Ureter (tissue), 1 donor: Measurements from ENCODE around the gene TATDN3. TPM values are rescaled to one million over a fixed set of nuclear protein-coding genes. Genes with fewer than 3 reads are reported as not detected.
A peak's percentile ranks its signal among the peaks of the same experiment; 100 is the strongest.
"Not testable (repeated sequence)": the region's sequence is repeated elsewhere in the genome, so short reads cannot be mapped to it uniquely, and the experiment has no call there.

Experiments used
- DNase-seq: peaks from one replicate; pipeline ENCODE4 v3.0.0-alpha.2; 2020; ENCODE audit warnings: low spot score
- total RNA-seq: library from RNA; stranded (reverse); gene quantifications from one replicate; pipeline ENCODE4 v1.2.4, GENCODE V29; 2023
- donor health status: DM: yes; HTN: yes; CAD: no.

The TATDN3 gene
- total RNA-seq = 11.0 TPM

DNA sequence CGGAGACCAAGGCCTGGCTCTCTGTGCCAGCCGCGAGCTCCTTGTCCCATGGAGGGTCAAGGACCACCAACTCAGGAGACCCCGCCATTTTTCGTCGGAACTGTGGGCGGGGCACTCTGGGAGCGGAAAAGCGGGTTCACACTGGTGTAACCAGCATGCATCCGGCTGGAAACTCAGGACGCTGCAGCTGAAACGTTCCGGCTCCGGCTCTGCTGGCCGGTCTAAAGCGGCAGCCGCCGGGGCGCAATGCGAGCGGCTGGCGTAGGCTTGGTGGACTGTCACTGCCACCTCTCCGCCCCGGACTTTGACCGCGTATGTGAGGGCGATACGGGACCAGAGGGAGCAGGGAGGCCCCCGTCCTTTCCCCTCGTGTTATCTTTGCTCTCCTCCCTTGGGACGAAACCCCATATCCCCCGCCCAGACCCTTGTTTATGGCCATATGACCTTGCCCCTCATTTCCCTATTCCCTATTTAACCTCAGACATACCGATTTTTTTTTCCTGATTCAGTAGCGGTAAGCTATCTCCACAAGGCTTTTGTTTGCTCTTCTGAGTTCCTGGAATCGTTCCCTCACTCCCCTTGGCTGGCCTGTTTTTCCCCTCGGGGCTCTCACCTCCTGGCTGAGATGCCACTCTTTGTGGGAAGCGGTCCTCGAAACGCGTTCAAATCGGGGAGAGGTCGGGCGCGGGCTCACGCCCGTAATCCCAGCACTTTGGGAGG lies at the start of gene TATDN3, which contains the start of gene NSL1:
TATDN3 (plus strand) TSS at position 219 of the 720 bp plus-strand sequence; CDS start at position 247, 28 bp downstream.
NSL1 (minus strand) TSS at position 102 of the 720 bp plus-strand sequence; CDS start at position 88, 14 bp downstream.
- DNase-seq = peak; percentile 95

GRCh38 chr1:212743901-212744475 lies 47.7 kb upstream of the TATDN3 start:
- no peak for DNase-seq

GRCh38 chr1:212745303-212745702 lies 46.4 kb upstream of the TATDN3 start:
- no peak for DNase-seq

DNA sequence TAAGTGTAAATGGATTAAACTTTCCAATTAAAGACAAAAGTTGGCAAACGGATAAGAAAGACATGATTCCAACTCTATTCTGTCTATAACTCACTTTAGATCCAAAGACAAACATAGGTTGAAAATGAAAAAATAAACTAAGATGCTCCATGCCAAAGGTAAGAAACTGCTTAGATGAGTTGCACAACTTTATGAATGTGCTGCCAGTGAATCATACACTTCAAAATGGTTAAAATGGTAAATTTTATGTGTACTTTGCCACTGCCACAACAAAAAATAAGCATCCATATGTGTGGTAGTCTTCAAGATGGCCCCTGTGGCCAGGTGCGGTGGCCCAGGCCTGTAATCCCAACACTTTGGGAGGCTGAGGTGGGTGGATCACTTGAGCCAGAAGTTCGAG lies 45.1 kb upstream of the TATDN3 start:
- DNase-seq = no peak

DNA sequence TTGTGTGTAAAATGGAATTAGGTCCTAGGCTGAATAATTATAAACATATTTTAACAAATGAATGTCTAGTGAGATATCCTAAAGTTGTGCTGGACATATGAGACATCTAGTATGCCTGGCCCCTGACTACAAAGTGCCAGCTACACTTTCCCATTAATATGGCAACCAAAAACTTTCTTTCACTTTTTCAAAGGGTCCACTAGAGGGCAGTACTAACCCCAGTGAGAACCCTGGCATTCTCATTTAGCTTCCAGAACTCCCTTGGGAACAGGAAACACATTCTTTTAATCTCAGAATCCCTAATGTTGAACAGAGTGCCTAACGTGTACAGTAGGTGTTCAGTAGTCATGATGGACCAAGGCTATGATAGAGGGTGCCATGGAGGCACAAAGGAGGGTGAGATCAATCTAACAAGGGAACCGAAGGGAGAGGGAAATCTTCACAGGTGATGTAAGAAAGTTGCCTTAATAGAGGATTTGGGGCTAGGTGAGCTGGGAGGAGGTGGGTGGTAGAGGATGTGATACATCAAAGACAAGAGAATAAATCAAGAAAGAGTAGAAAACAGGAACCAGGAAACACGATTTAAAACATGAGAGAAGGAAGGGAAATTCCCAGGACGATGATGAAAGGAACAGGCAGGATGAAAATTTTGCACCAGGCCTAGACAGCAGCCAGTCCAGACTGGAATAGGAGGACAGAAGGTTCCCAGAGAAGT lies 41.7 kb upstream of the TATDN3 start:
- no peak for DNase-seq

- no peak for DNase-seq
These were observed 39.3 kb upstream of the TATDN3 start for GRCh38 chr1:212752252-212752933.

- DNase-seq = no peak
These were observed 38.7 kb upstream of the TATDN3 start for GRCh38 chr1:212752934-212753497.

DNA sequence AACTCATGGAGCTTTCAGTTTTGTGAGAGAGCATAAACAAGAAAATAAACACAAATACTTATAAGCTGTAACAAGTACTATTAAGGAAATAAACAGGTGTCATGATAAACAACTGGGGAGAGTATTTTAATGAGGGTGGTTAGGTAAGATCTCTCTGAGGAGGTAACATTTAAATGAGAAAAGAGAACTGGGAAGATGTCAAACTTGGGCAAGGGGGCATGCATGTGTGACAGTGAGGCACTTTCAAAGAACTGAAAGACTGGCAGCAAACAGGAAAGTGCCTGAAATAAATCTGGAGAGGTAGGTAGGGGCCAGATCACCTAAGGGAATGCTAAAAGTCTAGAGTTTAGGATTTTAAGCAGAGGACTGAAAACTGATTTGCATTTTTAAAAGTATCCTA lies 37.9 kb upstream of the TATDN3 start:
- DNase-seq = no peak

DNA sequence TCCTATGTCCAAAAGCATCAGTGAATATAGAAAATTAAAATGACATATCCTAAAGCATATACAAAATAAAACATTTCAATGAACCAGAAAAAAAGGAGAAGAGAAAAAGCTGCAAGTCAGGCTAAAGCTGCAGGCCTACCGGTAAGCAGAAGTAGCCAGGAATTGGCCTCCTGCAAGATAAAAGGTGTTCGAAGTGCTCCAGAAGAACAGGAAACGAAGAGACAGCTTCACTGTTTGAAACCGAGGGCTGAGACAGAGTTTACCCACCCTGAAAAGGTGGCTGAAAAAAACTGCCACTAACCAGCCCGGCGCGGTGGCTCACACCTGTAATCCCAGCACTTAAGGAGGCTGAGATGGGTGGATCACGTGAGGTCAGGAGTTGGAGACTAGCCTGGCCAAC lies 37.5 kb upstream of the TATDN3 start:
- no peak for DNase-seq

DNA sequence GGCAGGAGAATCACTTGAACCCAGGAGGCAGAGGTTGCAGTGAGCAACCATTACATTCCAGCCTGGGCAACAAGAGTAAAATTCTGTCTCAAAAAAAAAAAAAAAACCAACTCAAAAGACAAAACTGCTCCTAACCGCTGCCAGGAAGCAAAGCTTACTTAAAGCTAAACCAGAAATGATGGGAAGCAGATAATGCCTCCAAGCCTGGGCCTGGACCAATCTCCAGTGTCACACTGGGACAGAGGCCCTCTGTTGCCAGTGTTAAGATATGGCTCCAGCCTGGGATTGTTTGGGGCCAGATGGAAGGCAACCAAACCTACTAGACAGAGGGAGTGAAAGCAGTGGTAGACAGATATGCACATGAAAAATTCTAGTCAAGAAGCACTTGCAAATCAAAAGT lies 37.0 kb upstream of the TATDN3 start:
- DNase-seq = no peak

DNA sequence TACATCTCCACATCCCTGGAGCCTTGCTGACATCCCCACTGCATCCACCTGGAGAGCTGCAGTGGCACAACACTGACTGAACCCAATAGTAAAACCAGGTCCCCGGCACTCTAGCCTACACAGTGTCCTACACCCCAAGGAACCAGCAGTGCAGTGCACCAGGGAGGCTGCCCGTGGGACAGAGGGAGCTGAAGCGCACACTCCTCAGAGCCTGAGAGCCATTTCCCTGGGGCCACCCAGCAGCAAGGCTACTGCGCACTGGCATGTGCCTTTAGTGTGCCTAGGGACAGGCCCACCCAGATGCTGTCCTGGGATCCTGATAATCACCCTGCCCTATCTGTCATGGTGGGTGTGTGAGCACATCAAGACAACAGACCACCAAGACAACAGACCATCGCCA lies 32.0 kb upstream of the TATDN3 start:
- DNase-seq = no peak

DNA sequence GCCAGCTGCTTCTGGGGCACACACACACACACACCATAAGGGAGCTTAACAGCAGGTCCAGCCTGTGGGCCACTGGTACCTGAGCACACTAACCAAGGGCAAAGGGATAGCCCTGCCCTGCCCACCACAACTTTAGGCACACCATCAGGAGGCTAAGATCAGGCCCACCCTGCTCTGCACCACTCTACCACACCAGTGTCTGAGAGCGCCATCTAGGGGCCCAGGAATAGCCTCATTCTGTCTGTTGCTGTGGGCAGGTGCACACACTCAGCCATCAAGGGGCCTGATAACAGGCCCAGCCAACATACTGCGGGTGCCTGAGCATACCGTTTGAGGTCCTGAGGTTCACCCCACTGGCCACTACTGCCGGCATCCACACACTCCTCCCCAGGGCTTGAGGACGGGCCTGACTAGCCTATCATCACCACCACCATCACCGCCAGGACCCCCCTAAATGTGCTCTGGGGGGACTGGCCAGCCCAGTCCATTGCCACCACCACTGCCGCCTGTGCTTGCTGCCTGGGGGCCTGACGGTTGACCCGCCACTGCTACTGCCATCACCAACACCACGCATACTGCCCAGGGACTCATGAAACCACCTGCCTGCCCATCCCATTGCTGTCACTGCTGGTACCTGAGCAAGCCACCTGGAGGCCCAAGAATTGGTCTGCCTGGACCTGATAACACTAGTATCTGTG lies 31.4 kb upstream of the TATDN3 start:
- DNase-seq = no peak

DNA sequence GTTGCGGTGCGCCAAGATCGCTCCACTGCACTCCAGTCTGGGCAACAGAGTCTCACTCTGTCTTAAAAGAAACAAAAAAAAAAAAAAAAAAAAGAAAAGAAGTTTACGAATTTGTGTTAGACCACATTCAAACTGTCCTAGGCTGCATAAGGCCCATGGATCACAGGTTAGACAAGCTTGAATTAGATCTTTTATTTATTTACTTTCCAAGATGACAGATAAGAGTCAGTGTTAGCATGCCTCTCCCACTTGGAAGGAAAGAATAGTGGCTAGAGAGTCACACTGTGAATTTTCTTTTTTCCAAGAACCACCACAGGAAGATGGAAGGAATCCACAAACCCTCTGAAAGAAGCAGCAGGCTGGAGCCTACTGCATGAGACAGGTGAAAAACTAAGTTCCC lies 29.5 kb upstream of the TATDN3 start:
- DNase-seq = no peak

- no peak for DNase-seq
These were observed 28.9 kb upstream of the TATDN3 start for GRCh38 chr1:212762839-212763238.

GRCh38 chr1:212764718-212765281 lies 26.9 kb upstream of the TATDN3 start:
- not testable (repeated sequence) for DNase-seq

DNA sequence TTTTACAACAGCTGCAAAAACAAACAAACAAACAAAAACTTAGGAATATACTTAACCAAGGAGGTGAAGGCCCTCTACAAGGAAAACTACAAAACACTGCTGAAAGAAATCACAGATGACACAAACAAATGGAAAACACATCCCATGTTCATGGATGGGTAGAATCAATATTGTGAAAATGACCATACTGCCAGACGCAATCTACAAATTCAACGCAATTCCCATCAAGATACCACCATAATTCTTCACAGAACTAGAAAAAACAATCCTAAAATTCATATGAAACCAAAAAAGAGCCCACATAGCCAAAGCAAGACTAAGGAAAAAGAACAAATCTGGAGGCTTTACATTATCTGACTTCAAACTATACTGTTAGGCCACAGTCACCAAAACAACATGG lies 24.9 kb upstream of the TATDN3 start:
- DNase-seq = not testable (repeated sequence)

DNA sequence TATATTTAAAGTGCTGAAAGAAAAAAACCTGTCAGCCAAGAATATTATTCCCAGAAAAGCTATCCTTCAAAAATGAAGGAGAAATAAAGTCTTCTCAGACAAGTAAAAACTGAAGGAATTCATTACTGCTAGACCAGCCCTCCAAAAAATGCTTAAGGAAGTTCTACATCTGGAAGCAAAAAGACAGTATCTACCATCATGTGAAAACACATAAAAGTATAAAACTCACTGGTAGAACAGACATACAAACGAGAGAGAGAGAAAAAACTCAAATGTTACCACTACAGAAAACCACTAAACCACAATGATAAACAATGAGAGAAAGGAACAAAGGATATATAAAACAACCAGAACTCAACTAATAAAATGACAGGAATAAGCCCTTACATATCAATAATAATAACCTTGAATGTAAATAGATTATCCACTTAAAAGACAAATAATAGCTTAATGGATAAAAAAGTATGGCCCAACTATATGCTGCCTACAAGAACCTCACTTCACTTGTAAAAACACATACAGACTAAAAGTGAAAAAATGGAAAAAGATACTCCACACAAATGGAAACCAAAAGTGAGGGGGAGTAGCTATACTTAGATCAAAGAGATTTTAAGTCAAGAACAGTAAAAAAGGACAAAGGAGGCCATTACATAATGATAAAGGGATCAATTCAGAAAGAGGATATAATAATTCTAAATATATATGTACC lies 22.1 kb upstream of the TATDN3 start:
- DNase-seq = no peak

DNA sequence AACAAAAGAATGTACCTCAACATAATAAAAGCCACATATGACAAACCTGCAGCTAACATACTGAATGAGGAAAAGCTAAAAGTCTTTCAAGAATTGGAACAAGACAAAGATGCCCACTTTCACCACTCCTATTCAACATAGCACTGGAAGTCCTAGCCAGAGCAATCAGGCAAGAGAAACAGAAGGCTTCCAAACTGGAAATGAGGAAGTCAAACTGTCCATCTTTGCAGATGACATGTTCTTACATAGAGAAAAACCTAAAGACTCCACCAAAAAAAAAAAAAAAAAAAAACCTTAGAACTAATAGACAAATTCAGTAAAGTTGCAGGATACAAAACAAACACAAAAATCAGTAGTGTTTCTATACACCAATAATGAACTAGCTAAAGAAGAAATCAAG lies 20.4 kb upstream of the TATDN3 start:
- DNase-seq = no peak

DNA sequence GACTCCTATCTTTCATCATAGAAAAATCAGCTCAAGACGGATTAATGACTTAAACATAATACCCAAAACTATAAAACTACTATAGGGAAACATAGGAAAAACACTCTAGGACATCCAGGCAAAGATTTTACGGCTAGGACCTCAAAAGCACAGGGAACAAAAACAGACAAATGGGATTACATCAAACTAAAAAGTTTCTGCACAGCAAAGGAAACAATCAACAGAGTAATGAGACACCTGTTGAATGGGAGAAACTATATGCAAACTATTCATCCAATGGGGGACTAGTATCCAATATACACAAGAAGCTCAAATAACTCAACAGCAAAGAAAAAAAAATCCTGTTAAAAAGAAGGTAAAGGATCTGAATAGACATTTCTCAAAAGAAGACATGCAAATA lies 18.7 kb upstream of the TATDN3 start:
- DNase-seq = no peak

- DNase-seq = no peak
These were observed 17.1 kb upstream of the TATDN3 start for GRCh38 chr1:212774584-212774983.
